VCaP (cell line): Measurements from ENCODE around the gene RGMB.
A peak's percentile ranks its signal among the peaks of the same experiment; 100 is the strongest.

ENCODE experiments used
- H3K27ac ChIP-seq: fragments of 450-650 bp; 2 replicates; pipeline ENCODE4 v1.5.1; 2017
- TF ChIP-seq, protein P1 (sequence below): fragments of 450-650 bp; conservative IDR thresholded peaks from 2 replicates; pipeline ENCODE4 v1.5.1; 2017; ENCODE audit warnings: mild to moderate bottlenecking, moderate library complexity

The RGMB gene

DNA sequence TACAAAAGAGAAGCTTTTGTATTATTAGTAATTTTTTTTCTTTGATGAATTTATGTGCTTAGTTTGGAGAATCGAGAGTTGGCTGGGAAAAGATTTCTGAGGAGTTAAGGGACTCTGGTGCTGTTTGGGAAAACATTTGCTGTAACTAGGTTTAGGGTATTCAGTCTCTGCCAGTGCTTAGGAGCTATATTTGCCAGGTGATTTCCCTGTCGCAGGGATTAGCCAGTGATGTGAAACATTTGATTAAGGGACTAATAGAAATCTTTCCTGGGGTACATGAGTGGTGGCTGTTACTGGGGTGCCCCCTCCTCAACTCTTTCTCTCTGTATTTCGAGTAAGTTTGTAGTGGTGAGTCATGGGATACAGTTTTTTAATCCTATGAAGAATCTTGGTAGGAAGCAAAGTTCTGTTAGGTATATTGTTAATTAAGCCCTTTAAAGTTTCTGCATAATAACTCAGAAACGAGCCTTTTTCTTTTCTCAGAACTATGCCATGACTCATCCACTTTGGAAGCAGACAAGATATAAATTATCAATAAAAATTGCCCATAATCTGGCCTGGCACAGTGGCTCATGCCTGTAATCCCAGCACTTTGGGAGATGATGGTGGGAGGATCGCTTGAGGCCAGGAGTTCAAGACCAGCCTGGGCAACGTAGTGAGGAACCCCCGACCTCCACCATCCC is 18.6 kb downstream of the RGMB start:
- no peak overlapping the region; the same call in 1 of the 2 replicates for H3K27ac ChIP-seq

DNA sequence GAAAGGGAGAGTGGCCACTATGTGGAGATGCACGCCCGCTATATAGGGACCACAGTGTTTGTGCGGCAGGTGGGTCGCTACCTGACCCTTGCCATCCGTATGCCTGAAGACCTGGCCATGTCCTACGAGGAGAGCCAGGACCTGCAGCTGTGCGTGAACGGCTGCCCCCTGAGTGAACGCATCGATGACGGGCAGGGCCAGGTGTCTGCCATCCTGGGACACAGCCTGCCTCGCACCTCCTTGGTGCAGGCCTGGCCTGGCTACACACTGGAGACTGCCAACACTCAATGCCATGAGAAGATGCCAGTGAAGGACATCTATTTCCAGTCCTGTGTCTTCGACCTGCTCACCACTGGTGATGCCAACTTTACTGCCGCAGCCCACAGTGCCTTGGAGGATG is 19.8 kb downstream of the RGMB start:
- TF ChIP-seq, protein P1, sequence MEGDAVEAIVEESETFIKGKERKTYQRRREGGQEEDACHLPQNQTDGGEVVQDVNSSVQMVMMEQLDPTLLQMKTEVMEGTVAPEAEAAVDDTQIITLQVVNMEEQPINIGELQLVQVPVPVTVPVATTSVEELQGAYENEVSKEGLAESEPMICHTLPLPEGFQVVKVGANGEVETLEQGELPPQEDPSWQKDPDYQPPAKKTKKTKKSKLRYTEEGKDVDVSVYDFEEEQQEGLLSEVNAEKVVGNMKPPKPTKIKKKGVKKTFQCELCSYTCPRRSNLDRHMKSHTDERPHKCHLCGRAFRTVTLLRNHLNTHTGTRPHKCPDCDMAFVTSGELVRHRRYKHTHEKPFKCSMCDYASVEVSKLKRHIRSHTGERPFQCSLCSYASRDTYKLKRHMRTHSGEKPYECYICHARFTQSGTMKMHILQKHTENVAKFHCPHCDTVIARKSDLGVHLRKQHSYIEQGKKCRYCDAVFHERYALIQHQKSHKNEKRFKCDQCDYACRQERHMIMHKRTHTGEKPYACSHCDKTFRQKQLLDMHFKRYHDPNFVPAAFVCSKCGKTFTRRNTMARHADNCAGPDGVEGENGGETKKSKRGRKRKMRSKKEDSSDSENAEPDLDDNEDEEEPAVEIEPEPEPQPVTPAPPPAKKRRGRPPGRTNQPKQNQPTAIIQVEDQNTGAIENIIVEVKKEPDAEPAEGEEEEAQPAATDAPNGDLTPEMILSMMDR: no peak
- no peak overlapping the region for H3K27ac ChIP-seq

More for the DNA sequence above, 18.6 kb downstream of the RGMB start:
- TF ChIP-seq, protein P1: no peak

DNA sequence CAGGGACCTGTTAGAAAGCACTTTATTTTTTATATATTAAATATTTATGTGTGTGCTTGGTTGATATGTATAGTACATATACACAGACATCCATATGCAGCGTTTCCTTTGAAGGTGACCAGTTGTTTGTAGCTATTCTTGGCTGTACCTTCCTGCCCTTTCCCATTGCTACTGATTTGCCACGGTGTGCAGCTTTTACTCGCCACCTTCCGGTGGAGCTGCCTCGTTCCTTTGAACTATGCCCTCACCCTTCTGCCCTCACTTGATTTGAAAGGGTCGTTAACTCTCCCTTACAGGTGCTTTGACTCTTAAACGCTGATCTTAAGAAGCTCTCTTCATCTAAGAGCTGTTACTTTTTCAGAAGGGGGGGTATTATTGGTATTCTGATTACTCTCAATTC is 20.5 kb downstream of the RGMB start:
- H3K27ac ChIP-seq: no peak overlapping the region
- TF ChIP-seq, protein P1: no peak

DNA sequence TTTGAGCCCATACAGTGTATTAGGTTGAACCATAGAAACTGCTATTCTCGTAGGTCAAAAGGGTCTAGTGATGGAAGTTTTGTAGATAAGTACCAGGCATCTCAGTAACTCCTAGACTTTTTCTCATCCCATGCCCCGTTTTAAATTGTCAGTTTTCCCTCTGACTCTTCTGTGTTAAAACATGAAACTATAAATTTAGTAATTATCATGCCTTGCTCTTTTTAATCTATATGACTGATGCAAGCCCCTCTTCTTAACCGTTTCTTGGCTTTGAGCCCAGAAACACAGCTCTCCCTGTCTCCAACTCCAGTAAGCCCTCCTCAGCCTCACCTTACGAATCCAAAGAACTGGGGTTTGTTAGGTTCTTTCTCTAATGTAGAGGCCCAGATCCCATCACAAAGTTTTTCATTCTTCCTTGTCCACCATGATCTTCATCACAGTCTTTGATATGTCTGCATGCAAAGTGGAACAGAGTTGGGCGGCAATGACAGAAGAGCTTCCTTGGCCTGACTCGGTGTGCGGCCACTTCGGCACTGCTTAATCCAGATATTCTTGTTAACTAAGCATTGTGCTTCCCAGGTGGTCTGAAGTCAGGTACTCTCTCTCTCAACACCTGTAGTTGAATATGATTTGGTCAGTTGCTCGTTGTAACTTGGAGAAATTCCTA is 21.1 kb downstream of the RGMB start:
- no peak overlapping the region for H3K27ac ChIP-seq
- TF ChIP-seq, protein P1: no peak

DNA sequence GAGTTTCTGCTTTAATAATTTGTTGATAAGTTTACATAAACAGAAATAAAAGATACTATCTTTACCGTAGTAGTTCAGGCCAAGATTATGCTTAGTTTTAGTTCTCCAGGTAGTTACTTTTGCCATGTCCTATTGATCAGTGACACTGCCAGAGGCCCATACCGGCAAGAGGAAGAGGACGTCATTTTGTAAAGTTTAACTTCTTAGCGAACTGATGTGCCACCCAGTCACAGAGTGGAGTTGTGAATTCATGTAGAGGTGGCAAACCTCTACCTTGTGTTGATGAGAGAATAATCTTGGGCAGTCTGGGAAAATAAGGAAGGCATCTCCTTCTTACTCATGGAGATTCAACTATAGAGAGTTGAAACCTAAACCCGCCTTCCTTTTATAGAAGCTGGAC is 21.8 kb downstream of the RGMB start:
- TF ChIP-seq, protein P1: no peak

DNA sequence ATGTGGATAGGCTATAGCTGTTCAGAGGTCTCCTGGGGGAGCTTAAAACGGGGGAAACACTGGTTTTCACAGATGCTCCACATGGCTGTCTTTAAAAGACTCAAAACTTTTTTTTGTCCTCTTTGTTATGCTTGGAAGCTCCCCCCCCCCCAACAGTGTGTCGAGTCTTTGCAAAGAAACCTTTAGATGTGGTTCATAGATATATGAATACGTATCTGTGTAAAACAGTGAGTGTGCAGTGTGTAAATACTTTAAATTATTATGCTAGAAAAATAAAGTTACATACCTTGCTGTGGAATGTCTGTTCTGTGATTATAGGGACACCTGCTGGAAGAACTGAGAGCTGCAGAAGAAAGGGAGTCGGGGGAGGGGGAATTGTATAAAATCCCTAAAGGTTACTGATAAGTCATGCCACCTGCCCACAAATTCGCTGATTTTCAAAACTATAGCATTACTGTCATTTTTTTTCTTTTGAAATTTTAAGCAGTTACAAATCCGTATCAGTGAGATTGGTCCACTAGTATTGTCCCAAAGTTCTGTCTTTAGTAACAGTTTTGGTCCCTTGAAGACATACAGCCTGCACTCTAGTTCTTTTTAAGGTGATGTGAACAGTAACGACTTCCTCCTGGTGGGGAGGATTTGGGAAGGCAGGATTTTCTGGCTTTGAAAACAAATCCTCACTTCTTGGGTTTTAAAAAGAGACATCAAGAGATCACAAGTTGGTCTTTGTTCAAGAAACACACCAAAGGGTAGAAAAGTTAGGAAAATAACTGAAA is 22.9 kb downstream of the RGMB start:
- TF ChIP-seq, protein P1: peak; percentile 95
- peak overlapping the region; percentile 22 for H3K27ac ChIP-seq

More for the DNA sequence above, 21.8 kb downstream of the RGMB start:
- H3K27ac ChIP-seq: peak overlapping the region; percentile 22

DNA sequence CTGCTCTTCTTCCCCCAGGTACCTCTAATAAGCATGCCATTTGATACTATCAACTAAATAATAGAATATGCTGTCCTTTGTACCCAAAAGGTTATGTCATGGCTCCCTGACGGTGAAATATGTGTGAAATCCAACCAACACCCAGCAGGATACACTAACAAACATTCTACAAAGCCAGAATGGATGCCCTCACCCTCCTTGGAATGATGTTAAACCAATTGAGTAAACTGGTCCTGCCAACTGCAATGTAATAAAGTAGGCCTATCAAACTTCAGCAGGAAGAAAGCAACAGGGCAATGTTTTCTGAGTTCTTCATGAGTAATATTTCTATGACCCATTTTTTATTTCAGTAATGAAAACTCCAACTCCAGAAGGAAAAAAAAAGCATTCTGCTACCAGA is 24.9 kb downstream of the RGMB start:
- no peak overlapping the region for H3K27ac ChIP-seq
- TF ChIP-seq, protein P1: no peak
